Kidney tubule cell (primary cell): ENCODE measurements around the gene THOC7.
A peak's percentile ranks its signal among the peaks of the same experiment; 100 is the strongest.

Experiments used
- DNase-seq: peaks from one replicate; pipeline ENCODE4 v3.0.0-alpha.2; 2018; ENCODE audit warnings: low spot score

The THOC7 gene

DNA sequence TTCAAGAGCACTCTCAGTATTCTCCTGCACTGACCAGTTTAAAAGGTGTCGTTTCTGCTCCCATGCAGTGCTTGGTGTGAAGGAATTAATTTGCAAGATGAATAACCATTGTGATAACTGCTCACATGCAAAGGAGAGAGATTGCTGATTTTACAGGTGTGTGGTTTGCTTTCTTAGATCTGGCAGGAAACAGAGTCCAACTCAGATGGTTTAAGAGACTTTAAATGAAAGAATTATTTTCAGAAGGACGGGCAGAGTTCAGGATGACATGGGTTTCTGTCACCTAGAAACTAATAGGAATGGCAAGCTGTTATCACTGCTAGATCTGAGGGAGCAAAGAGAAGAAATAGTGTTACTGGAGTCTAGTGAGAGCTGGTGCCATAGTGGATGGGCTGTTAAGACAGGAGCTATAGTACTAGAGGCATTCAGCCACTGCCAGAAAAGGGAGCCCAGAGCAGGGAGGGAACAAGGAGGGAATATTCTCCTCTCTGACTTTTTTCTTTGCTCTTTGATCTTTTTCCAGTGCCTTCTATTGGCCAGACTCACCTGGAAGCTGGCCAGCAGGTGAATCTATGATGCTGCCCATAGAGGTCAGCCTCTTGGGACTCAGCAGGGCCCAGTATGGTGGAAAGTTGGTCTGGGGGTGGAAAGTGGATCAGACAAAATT lies 14.9 kb upstream of the THOC7 start:
- no peak for DNase-seq

DNA sequence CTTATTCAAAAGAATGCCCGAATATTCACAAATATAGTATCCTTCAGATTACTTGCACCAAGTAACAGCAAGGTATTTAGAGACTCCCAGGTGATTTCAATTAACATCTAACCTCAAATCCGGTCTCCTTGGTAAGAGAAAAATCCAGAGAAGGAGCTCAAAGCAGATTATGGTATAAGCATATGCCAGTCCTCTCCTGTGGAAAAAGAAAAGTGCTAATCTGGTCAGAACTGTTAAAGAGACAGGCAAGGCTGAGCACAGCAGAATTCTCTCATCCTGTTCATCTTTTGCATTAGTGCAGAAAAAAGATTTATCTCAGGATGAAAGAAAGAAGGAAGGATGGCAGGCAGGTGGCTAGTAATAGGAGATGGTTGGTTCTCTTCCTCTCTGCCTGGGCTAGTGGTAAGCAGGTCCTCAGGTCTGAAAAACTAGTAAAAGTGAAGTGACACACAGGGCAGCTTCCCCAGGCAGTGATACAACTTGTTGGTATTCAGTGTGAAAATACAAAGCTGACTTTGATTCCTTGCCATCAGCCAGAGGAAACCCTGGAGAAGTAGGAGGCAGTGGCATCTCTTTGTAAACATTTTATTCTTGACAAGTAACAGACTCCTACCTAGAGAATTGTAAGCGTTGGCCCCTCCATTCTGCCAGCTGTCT lies 14.3 kb upstream of the THOC7 start:
- peak; percentile 28 for DNase-seq

DNA sequence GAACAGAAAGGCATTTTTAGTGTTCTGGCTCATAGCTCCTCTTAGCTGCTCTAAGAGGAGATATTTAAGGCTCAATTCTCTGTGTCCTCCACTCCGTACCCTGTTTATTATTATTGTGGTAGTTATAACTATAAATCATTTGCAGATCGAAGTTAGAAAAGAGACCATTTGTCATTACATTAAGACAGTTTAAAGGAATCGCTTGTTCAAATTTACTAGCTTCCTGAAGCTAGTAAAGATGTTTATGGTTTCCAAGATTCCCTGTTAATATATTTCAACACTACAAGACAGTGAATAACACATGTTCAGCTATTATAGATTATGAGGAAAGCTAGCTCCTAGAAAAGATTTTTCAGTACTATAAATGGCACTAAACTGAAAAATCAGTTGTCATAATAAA lies 12.7 kb upstream of the THOC7 start:
- DNase-seq = no peak

DNA sequence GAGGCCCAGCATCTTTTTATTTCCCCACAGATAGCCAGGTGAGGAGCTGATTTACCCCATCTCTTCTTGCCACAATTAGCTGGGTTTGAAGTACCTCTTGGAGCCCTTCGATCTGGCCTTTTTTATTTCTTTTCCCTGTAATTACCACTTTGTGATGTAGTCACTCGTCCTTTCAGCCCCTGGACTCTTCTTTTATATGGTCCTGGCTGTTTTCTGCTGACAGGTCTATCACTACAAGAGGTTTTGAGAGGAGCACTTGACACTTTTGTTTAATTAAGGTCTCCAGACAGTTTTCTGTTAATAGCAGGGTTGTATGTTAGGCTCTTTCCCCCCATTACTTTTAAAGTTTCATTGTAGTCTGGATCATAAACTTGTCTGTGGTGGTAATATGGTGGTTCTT lies 11.9 kb upstream of the THOC7 start:
- no peak for DNase-seq

DNA sequence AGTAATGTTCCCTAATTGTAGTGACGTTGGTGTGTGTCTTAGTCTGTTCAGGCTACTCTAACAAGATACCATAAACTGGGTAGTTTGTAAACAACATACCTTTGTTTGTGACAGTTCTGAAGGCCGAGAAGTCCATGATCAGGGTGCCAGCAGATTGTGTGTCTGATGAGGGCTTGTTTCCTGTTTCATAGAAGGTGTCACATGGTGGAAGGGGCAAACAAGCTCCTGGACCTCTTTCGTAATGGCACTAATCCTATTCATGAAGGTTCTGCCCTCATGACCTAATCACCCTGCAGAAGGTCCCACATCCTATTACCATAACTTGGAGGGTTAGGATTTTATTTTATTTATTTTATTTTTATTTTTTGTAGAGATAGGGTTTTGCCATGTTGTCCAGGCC lies 11.2 kb upstream of the THOC7 start:
- DNase-seq = no peak

DNA sequence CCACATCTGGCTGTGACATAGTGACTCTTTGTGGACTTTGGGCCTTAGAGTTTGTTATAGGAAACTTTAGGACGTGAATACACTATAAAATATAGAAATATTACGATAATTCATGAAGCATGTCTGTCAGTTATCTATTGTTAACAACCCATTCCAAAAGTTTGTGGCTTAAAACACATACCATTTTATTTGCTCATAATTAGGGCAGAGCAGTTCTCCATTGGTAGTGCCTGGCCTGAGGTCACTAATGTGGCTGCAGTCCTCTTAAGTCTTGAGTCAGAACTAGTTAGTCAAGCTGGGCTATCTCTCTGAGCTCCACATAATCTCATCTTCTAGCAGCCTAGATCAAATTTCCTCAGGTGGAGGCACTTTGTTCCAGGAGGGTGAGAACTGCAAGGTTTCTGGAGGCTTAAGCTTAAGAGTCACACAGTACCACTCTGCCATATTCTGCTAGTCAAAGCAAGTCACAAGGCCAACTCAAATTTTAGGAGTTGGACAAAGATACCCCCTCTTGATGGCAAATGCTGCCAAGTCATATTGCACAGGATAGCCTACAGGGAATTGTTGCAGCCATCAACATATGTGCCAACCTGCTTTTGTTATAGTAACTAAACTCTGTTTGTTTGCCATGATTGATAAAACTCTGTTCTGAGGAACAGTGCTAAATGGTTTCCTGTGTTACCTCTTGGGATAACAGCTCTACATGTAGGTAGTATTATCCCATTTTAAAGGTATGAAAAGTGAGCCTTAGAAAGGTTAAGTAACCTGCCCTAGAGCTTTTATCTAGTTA lies 8.7 kb upstream of the THOC7 start:
- peak; percentile 82 for DNase-seq

DNA sequence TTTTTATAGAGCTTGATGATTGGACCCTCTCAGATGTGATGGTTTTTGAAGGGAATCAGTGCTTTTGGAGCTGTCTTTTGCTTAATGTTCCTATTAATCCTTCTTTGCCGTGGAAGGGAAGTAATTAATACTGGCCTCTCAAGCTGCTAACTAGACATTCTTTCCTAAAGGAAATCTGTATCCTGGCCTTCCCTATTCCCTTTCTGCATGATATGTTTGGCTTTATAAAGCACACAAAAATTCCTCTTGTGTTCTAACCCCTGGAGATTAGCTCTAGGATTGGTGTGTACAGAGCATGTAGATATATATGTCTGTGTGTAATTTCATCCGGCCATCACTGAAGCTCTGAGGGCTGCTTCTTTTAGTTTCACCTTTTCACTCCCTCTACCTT lies 7.0 kb upstream of the THOC7 start:
- no peak for DNase-seq

DNA sequence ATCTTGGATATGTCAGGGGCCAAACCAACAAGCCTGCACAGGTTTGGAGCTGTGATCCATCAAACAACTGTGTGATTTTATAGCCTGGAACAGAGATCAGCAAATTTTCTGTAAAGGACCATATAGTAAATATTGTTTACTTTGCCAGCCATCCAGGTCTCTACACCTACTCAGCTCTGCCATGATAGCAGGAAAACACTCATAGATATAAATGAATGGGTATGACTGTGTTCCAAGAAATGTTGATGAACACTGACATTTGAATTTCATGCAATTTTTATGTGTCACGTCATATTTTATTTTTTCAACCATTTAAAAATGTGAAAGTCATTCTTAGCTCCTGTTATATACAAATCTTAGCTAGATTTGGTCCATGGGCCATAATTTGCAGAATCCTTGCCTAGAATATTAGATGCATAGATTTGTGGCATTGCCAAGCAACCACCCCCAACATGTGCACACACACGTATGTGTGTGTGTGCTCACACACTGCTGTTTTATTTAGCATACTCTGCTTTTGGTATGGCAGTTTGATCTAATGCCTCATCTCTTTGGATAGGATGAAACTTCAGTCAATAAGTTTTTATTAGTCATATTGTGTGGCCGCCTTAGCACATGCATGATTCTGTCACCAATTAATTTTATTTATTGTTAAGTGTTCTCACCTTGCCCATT lies 6.5 kb upstream of the THOC7 start:
- no peak for DNase-seq

DNA sequence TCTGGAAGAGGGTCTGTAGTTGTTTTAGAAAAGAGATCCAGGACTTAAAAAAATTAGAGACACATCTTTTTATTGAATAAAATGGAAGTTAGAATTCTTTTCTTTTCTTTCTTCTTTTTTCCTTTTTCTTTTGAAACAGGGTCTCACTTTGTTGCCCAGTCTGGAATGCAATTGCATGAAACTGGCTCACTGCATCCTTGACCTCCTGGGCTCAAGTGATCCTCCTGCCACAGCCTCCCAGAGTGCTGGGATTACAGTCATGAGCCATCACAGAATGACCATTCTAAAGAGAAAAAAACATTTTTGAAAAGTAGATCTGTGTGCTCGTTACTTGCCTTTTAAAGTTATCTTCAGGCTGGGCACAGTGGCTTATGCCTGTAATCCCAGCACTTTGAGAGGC lies 3.6 kb upstream of the THOC7 start:
- DNase-seq = no peak

DNA sequence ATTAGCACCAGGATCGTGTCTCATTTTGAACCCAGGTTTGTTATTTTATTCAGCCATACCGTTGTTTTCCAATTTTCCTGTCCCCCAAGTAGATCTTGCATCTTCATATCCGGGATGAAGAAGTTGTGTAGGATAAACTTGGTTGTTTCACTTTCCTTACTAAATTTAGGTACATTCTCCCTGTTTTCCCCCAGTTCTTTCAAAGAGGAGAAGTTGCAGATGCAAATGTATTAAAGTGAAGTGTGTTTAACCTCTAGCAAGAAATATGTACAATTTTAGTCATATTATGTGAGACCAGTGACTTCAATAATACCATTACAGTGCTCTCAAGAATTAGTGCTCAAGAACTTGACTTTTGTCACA lies 1.3 kb upstream of the THOC7 start:
- DNase-seq = no peak

DNA sequence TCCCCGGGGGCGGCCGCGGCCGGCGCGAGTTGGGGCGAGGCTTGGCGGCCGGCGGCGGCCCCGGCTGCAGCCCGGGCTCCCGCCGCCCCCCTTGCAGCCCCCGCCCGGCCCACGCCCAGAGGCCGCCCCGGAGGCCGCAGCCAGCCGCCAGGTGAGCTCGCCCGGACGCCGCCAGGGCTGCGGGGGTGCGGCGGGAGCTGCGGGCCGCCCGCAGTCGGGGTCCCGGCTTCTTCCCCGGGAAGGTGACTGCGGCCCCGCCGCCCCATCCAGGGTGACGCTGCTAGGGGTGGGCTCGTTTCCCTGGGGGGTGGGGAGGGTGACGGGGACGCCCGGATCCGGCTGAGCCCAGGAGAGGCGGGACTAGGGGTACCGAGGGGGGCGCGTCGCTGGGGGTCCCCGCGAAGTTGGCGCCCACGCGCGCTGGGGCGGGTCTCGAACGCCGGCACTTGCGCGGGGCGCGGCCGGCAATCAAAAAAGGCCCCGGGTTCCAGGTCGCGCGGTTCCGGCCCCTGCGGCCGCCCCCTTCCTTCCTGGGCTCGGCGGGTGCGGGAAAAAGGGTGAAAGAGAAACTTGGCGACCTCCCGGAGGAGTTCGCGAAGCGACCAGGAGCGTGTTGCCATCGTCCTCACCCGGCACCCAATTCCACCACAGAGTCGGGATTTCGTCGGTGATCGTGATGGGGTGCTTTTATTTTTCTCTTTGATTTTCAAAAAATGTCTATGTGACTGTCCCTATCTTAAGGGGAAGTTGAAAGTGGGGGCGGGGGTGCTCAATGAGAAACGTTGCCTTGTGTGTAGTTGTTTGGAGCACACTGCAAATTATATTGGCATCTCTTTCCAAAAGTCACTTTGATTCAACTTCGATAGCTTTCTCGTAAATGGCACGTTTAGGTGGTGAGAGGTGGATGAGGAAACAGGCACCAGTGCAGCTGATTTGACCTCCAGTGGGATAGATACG lies 681 bp upstream of the THOC7 start:
- peak; percentile 41 for DNase-seq

DNA sequence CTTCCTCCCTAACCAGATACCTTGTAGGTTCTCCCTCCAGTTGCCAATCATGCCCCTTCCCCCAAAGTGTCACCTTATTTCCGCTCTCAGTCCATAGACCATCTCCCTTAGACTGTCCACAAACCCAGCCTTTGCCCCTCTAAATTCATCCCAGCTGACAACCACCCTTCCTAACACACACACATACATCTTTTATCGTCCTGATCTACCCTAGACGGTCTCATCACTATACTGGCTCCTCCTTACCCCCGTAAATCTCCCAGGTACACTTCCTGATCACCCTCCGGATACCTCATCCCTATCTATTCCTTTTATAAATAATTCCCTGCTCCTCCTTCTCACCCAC lies 828 bp downstream of the THOC7 start:
- DNase-seq = no peak

DNA sequence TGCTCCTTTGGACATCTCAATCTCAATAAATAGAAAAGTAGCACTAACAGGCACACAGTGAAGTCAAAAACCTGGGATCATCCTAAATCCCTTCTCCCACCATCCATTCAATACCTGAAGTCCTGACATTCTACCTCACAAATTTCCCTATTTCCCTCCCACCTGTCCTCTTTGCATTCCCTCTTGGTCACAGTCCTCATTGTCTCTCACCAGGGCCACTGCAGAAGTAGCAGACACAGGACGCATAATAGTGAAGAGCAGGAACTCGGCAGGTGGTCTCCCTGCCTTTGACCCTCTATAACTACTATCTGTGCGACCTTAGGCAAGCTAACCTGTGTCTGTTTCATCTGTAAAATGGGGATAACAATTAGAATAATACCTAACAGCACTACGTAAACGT lies 2.3 kb downstream of the THOC7 start:
- DNase-seq = no peak

DNA sequence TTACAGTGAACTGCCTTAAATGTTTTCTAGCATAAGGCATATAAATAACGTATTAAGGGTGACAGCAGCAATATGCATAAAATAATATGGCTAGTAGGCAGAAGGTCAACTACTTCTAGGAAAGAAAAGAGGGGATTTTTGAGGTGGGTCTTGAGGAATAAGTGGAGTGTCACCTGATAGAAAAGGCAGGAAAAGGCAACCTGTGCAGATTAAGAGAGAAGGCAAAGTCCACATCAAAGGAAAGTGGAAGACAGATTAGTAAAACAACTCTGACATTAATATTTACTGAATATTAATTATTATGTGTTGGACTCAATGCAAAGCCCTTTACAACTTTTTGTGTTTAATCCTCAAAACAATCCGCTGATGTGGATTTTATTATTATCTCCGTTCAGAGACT lies 2.8 kb downstream of the THOC7 start:
- DNase-seq = no peak

DNA sequence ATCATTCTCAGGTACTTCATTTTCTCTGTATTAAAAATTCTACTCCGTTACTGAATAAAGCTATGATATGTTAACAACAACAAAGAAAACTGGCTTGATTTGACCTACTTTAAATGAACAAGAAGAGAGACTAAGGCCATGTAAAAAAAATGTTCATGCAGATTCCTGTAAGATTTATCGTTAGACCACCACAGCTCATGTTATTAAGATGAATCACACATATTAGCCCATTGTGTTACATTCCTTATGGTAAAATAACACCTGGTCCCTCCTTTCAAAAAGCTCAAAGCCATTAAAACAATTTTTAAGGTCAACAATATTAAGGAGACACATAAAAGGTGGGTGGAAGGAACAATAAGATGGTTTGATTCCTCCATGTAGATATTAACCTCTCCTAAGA lies 6.3 kb downstream of the THOC7 start:
- peak; percentile 54 for DNase-seq

DNA sequence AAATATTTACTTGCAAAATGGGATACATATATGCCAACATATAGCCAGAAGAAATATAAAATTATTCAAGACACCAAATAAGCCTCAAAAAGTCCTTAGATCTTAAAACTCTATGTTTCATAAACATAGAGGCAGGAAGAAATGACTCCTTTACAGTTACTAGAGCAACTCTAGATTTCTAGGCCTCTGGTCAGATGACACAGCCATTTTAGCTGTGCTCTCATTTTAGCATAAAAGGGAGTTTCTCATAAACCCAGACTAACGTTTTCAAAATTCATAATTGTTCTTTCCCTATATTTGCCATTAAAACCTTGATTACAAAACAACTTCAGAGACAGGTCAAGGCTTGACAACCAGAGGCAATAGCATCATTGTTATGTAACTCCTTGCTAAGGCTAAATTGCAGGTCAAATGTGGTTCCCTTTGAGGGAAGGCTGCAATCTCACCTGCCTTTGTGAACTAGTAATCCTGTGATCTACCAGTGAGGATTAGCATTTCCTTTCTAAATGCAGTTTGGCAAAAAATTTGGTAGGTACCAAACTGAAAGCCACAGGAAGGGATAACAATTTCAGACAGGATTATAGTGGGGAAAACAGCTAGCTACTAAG lies 8.2 kb downstream of the THOC7 start:
- DNase-seq = no peak

DNA sequence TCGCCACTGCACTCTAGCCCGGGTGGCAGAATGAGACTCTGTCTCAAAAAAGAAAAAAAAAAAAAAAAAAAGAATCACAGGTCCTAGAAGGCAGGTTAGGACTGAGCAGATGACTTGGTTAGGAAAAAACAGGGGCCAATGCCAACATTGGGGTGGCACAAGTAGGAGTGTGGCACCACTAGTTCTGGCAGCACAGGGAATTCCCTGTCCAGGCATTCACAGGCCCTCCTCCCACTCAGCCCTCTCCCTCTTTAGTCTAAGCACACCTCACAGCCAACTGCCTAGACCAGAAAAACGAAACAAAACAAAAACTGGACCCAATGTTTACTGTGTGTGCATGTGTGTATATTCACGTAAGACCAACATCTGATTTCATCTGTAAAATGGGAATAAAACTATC lies 10.5 kb downstream of the THOC7 start:
- no peak for DNase-seq

DNA sequence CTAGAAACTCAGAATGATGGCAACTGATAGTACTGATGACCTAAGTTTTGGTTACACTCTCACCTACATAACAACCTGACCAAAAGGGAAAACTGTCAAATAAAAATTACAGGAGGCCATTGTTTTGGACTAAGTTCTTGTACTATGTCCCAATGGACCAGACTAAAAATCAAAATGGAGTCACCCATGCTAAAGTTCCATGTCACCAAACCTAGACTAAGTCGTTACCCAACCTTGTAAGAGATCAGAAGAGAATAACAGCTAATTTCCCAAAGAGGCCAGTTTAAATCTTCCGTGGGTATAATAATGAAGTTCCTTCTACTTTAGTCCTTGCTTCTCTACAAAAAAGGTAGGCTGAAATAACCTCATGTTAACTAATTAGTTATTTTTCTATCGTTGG lies 12.3 kb downstream of the THOC7 start:
- DNase-seq = no peak

DNA sequence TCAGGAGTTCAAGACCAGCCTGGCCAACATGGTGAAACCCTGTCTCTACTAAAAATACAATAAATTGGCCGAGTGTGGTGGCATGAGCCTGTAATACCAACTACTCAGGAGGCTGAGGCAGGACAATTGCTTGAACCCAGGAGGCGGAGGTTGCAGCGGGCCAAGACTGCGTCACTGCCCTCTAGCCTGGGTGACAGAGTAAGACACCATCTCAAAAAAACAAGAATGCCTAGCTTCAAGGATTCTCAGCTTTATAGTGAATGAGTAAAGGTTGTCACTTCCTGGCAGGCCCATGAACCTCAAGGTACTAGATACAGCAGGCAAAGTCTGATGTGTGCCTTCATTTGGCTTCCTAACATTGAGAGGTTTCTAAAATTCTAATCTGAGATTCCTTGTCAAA lies 14.4 kb downstream of the THOC7 start:
- DNase-seq = no peak

DNA sequence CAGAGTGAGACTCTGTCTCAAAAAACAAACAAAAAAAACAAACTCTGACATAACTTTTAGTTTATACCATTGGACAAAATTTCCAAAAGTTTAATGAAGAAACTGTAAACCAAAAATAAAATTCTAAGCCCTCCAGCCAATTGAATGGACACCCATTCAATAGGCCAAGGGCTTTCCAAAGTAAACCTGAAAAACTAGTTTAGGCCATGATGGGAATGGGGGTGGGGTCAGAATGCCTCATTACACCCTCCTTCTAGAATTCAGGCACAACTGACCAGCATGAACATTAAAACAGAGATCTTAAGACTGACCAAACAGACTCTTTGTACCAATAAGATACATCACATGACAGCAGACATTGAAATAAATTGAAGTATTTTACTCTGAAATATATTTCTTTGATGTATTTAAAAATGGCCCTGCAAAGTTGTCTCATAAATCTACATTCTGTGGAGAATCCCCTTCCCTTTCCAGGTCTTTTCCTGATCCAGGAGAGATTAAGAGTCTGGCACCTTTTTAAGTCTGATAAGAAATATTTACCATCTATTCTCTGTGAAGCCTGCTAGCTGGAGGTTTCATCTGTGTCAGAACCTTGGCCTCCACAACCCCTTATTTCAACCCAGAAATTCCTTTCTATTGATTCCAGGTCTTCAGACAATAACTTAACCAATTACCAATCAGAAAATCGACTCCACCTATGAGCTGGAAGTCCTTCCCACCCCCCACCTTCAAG lies 15.7 kb downstream of the THOC7 start:
- DNase-seq = no peak

DNA sequence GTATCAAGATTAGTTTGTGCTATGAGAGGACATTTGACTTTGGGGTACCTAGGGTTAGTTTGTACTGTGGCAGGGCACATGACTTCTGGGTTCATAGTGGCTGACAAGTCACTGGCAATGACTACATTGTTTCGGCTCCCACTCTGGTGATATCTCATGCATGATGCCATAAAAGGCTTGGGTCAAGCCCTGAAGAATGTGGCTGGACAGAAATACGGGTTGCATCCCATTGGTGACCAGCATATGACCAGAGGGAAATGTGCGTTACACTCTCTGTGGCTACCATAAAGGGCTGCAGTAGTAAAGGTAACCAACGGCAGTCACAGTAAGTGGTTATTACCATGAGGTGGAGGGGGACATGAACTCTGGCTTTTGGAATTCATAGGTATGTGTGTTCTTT lies 18.4 kb downstream of the THOC7 start:
- DNase-seq = no peak
